Heart right ventricle (tissue), 16 donors: ENCODE measurements around the gene OVOL2. TPM values are rescaled to one million over a fixed set of nuclear protein-coding genes. Genes with fewer than 3 reads are reported as not detected.

ENCODE experiments used
- ATAC-seq, 8 donors: fragments of 200-7000 bp; cut with Tn5 transposase; one replicate each; pipeline ENCODE4 v1.9.1; 2020; ENCODE audit warnings: mild to moderate bottlenecking in 8 of 8, moderate library complexity in 8 of 8, moderate number of reproducible peaks in 1 of 8
- DNase-seq, 2 donors: peaks; one replicate each; pipeline ENCODE4 v3.0.0-alpha.2; 2020
- H3K27ac ChIP-seq, 10 donors: fragments of 200-600 bp; sonication (generic) in 2 of 10; one replicate each; pipeline versions ENCODE4 v1.5.0 to v1.8.0; 2020 to 2022; ENCODE audit warnings: mild to moderate bottlenecking in 3 of 10
- H3K27me3 ChIP-seq, 7 donors: fragments of 200-600 bp; one replicate each; pipeline ENCODE4 v1.8.0; 2021 to 2022; ENCODE audit warnings: mild to moderate bottlenecking in 2 of 7
- H3K36me3 ChIP-seq, 9 donors: fragments of 200-600 bp; sonication (generic) in 1 of 9; one replicate each; pipeline versions ENCODE4 v1.5.0 to v1.8.0; 2020 to 2022; ENCODE audit warnings: mild to moderate bottlenecking in 2 of 9
- H3K4me1 ChIP-seq, 9 donors: fragments of 200-600 bp; sonication (generic) in 1 of 9; one replicate each; pipeline versions ENCODE4 v1.5.0 to v1.8.0; 2020 to 2022; ENCODE audit warnings: mild to moderate bottlenecking in 4 of 9
- H3K4me3 ChIP-seq, 10 donors: fragments of 200-600 bp; sonication (generic) in 2 of 10; one replicate each; pipeline versions ENCODE4 v1.5.0 to v1.8.0; 2020 to 2022; ENCODE audit warnings: mild to moderate bottlenecking in 7 of 10, moderate library complexity in 2 of 10
- H3K9me3 ChIP-seq, 11 donors: fragments of 200-600 bp in 10 of 11; sonication (generic) in 2 of 11; one replicate each; pipeline versions ENCODE4 v1.5.0 to v1.8.0; 2013 to 2022; ENCODE audit warnings: mild to moderate bottlenecking in 2 of 11, control low read depth in 1 of 11, moderate library complexity in 1 of 11
- CTCF ChIP-seq, 9 donors: fragments of 200-600 bp; sonication (generic) in 2 of 9; IDR thresholded peaks; one replicate each; pipeline versions ENCODE4 v1.5.0 to v1.8.0; 2021 to 2022; ENCODE audit warnings: antibody characterized with exemption in 9 of 9, mild to moderate bottlenecking in 5 of 9, moderate library complexity in 1 of 9
- WGBS, 2 donors: extraction: QIAGEN DNeasy Blood & Tissue Kit; methylation state at CpG; one replicate each; pipeline ENCODE4 v1.1.7; 2013; ENCODE audit warnings: inconsistent platforms in 1 of 2; 5-methylcytosine and 5-hydroxymethylcytosine counted together
- intact Hi-C, 10 donors: fragments of 100-400 bp; cut with DNase I; formaldehyde crosslinking; loops; one replicate each; pipeline versions ENCODE4 v1.11.1 to v1.14.2; 2022
- polyA plus RNA-seq, 2 donors: library from polyadenylated mRNA; stranded (reverse); fragments of 200-250 nt; gene quantifications; one replicate each; pipeline ENCODE4 v1.2.3, GENCODE V29; 2013
- total RNA-seq, 10 donors: library from RNA; stranded (reverse); fragmentation: NEBNext Ultra II Directional in 3 of 10; extraction: Animal tissue kit (Norgen Biotek cat#: 25700) in 3 of 10; gene quantifications; one replicate each; pipeline versions ENCODE4 v1.2.1 to v1.2.4, GENCODE V29; 2021 to 2023
- donor health status: Arrhythmogenic right ventricular cardiomyopathy.
- donor health status: ischemic (EF 13 %, LVEDD 7.1; RV severe dilation, severe dysfunction).
- donor health status: healthy with polysubstance abuse.
- donor health status: DM: no; HTN: yes; CAD: no.
- donor health status: DM: no; HTN: no; CAD: no.
- donor health status: ischemic (EF 25% LVEDD 6.9; RV normal size, moderate dysfunction).
- donor health status: ischemic (EF 25% LVEDD 5.7; RV mildly dilated, moderate dysfunction).
- donor health status: healthy.
- donor health status: DM: yes; HTN: yes; CAD: no.
- donor health status: Ischemic cardiomyopathy.
- donor health status: ischemic (EF 35%, LVEDD 5.7; RV mildly dilated, moderate dysfunction).
- donor health status: nonischemic (EF 11% LVEDD 7.7; RV severe dilation, severe dysfunction).
- donor health status: DM: yes; HTN: yes; CAD: no.
- donor health status: PGD.
- donor health status: ischemic (EF 29% LVEDD 5.4; RV normal size, mild dysfunction).
- donor health status: nonischemic (EF 23%, LVEDD 6.1; RV moderate dilation, normal function).

The OVOL2 gene
- total and polyA plus RNA-seq, 12 donors, result not detected

GRCh38 chr20:18004384-18005031 lies 53.2 kb downstream of the OVOL2 start:
- no peak for TF ChIP-seq CTCF (IDR thresholded peaks at IDR 0.05)
- H3K9me3 ChIP-seq, result no peaks in the 10 kb centered on the region
- no peak overlapping the region for H3K4me3 ChIP-seq
- no peaks in the 10 kb centered on the region for H3K36me3 ChIP-seq
- intact Hi-C loops, result no loop called here
- H3K27ac ChIP-seq, result no peak overlapping the region
- H3K27me3 ChIP-seq, result no peaks in the 10 kb centered on the region
- ATAC-seq, result no peak
- WGBS, 2 donors, result 71 to 77% methylated on average over 8 of the region's 8 CpGs
- no peak for DNase-seq
- peaks cover 0 to 18% (median 3%) of the 10 kb centered on the region in 9 donors for H3K4me1 ChIP-seq

- Histone ChIP-seq H3K9me3 (no peaks in the 10 kb centered on the region), H3K4me1 (peaks cover 0 to 18% (median 3%) of the 10 kb centered on the region in 9 donors), H3K4me3 (no peak overlapping the region), H3K27me3 (no peaks in the 10 kb centered on the region), H3K36me3 (no peaks in the 10 kb centered on the region), H3K27ac (no peak overlapping the region)
- WGBS, 2 donors, result 59 to 65% methylated on average over 5 of the region's 5 CpGs
- no peak for TF ChIP-seq CTCF (IDR thresholded peaks at IDR 0.05)
- no peak for ATAC-seq
- intact Hi-C loops, result no loop called here
- no peak for DNase-seq
These were observed 53.8 kb downstream of the OVOL2 start for GRCh38 chr20:18003897-18004296.

- no peak overlapping the region for H3K4me3 ChIP-seq
- H3K36me3 ChIP-seq, result no peaks in the 10 kb centered on the region
- no peaks in the 10 kb centered on the region for H3K9me3 ChIP-seq
- ATAC-seq, result peak; percentile 56 to 94 (median 75)
- 62 to 77% methylated on average over 10 of the region's 10 CpGs for WGBS, 2 donors
- H3K4me1 ChIP-seq, result peaks cover 0 to 12% (median 0%) of the 10 kb centered on the region in 9 donors
- no peaks in the 10 kb centered on the region for H3K27me3 ChIP-seq
- intact Hi-C loops, result no loop called here
- H3K27ac ChIP-seq, result no peak overlapping the region
- DNase-seq, result peak; percentile 24 to 28
- no peak for TF ChIP-seq CTCF (IDR thresholded peaks at IDR 0.05)
These were observed 56.4 kb downstream of the OVOL2 start for GRCh38 chr20:18001131-18001921.

GRCh38 chr20:17999566-17999965 lies 58.1 kb downstream of the OVOL2 start:
- no peak for TF ChIP-seq CTCF (IDR thresholded peaks at IDR 0.05)
- peaks cover 0 to 16% (median 0%) of the 10 kb centered on the region in 9 donors for H3K4me1 ChIP-seq
- no peaks in the 10 kb centered on the region for H3K9me3 ChIP-seq
- no peak overlapping the region for H3K27ac ChIP-seq
- H3K36me3 ChIP-seq, result no peaks in the 10 kb centered on the region
- DNase-seq, result no peak
- 83 to 85% methylated on average over 4 of the region's 4 CpGs for WGBS, 2 donors
- intact Hi-C loops, result loop anchor here in 9 of 10 donors (5.0 to 10.0 kb wide), 6 partner anchors 285 to 1195 kb away; partner anchors contain the start of gene ZNF133 (in 1 of the 9)
- H3K27me3 ChIP-seq, result no peaks in the 10 kb centered on the region
- ATAC-seq, result no peak
- no peak overlapping the region for H3K4me3 ChIP-seq
